Right ventricle myocardium superior (tissue), 1 donor: Measurements from ENCODE around the gene MTMR3. TPM values are rescaled to one million over a fixed set of nuclear protein-coding genes. Genes with fewer than 3 reads are reported as not detected.
"Not testable (repeated sequence)": the region's sequence is repeated elsewhere in the genome, so short reads cannot be mapped to it uniquely, and the experiment has no call there.

Source experiments
- ATAC-seq: fragments of 200-7000 bp; cut with Tn5 transposase; one replicate; pipeline ENCODE4 v1.9.1; 2020; ENCODE audit warnings: mild to moderate bottlenecking; ENCODE audit not compliant: poor library complexity
- DNase-seq: peaks from one replicate; pipeline ENCODE4 v3.0.0-alpha.2; 2020
- intact Hi-C: fragments of 100-400 bp; cut with DNase I; formaldehyde crosslinking; loops from one replicate; pipeline ENCODE4 v1.11.2; 2022
- total RNA-seq: library from RNA; stranded (reverse); fragmentation: NEBNext Ultra II Directional; extraction: Animal tissue kit (Norgen Biotek cat#: 25700); gene quantifications from one replicate; pipeline ENCODE4 v1.2.1, GENCODE V29; 2021
- donor health status: DM: no; HTN: yes; CAD: no; lungs with severe emphysema.

The MTMR3 gene
- total RNA-seq, 1 donor from 2014 or later = 29.9 TPM

GRCh38 chr22:30048681-30049080 lies 165.7 kb downstream of the MTMR3 start:
- intact Hi-C loops = no loop called here
- ATAC-seq (no peak), DNase-seq (no peak)

GRCh38 chr22:30054067-30054763 lies 171.2 kb downstream of the MTMR3 start:
- intact Hi-C loops = no loop called here
- DNase-seq (no peak), ATAC-seq (peak; percentile 41)

GRCh38 chr22:30054764-30055069 lies 171.7 kb downstream of the MTMR3 start:
- intact Hi-C loops = no loop called here
- ATAC-seq (no peak), DNase-seq (no peak)

GRCh38 chr22:30056015-30056414 lies 173.0 kb downstream of the MTMR3 start:
- no peak for ATAC-seq
- no peak for DNase-seq
- intact Hi-C loops = no loop called here

GRCh38 chr22:30057375-30057774 lies 174.4 kb downstream of the MTMR3 start:
- ATAC-seq (no peak), DNase-seq (no peak)
- intact Hi-C loops = no loop called here

- ATAC-seq, DNase-seq, intact Hi-C loops: not testable (repeated sequence)
These were observed 176.5 kb downstream of the MTMR3 start for GRCh38 chr22:30059346-30060020.

- DNase-seq, ATAC-seq, intact Hi-C loops: not testable (repeated sequence)
These were observed 178.1 kb downstream of the MTMR3 start for GRCh38 chr22:30061094-30061493.

- intact Hi-C loops = no loop called here
- ATAC-seq = no peak
- DNase-seq = no peak
These were observed 179.3 kb downstream of the MTMR3 start for GRCh38 chr22:30062259-30062658.

- intact Hi-C loops = no loop called here
- ATAC-seq (no peak), DNase-seq (no peak)
These were observed 180.0 kb downstream of the MTMR3 start for GRCh38 chr22:30062950-30063349.

GRCh38 chr22:30064172-30064571 lies 181.2 kb downstream of the MTMR3 start:
- intact Hi-C loops = no loop called here
- no peak for ATAC-seq
- no peak for DNase-seq

GRCh38 chr22:30073743-30074142 lies 190.8 kb downstream of the MTMR3 start:
- ATAC-seq (no peak), DNase-seq (no peak)
- intact Hi-C loops = no loop called here

- ATAC-seq = no peak
- intact Hi-C loops = no loop called here
- no peak for DNase-seq
These were observed 191.2 kb downstream of the MTMR3 start for GRCh38 chr22:30074147-30074546.

GRCh38 chr22:30074994-30075393 lies 192.0 kb downstream of the MTMR3 start:
- ATAC-seq (no peak), DNase-seq (no peak)
- intact Hi-C loops = no loop called here

GRCh38 chr22:30077279-30077880 lies 194.4 kb downstream of the MTMR3 start:
- intact Hi-C loops = no loop called here
- DNase-seq (no peak), ATAC-seq (no peak)

- DNase-seq = no peak
- ATAC-seq = no peak
- intact Hi-C loops = no loop called here
These were observed 195.6 kb downstream of the MTMR3 start for GRCh38 chr22:30078320-30079311.

GRCh38 chr22:30079952-30080533 lies 197.1 kb downstream of the MTMR3 start, which contains the start of gene HORMAD2:
TSS of gene HORMAD2 (plus strand) at chr22:30080464. CDS start at chr22:30093953, 13,489 bp downstream.
- DNase-seq (peak; percentile 48), ATAC-seq (no peak)
- intact Hi-C loops = loop anchor here (10.0 kb wide), 1 partner anchor 385 kb away; no protein-coding TSS in a partner anchor
